Measurements from ENCODE around the gene HMCN1. TPM values are rescaled to one million over a fixed set of nuclear protein-coding genes. Genes with fewer than 3 reads are reported as not detected.

HMCN1 gene
- polyA plus RNA-seq, 1 donor, result 4.2 TPM

GRCh38 chr1:186139115-186139514 is 404.9 kb downstream of the HMCN1 start:
- DNase-seq, result no peak
- 71% methylated on average over 2 of the region's 4 CpGs for WGBS (ENCODE audit: insufficient coverage, low lambda C conversion rate)
- no peaks in the 10 kb centered on the region for H3K4me1 ChIP-seq (ENCODE audit: control insufficient read depth, insufficient read depth, low read length)
- H3K9me3 ChIP-seq (ENCODE audit: control insufficient read depth, low read depth, low read length), result no peaks in the 10 kb centered on the region
- H3K4me3 ChIP-seq (ENCODE audit: low read length), result no peak overlapping the region
- H3K27me3 ChIP-seq (ENCODE audit: control insufficient read depth, insufficient read depth, low read length), result no peaks in the 10 kb centered on the region
- H3K27ac ChIP-seq (ENCODE audit: low read length), result no peak overlapping the region
- no peaks in the 10 kb centered on the region for H3K36me3 ChIP-seq (ENCODE audit: control insufficient read depth, insufficient read depth, low read length)

DNA sequence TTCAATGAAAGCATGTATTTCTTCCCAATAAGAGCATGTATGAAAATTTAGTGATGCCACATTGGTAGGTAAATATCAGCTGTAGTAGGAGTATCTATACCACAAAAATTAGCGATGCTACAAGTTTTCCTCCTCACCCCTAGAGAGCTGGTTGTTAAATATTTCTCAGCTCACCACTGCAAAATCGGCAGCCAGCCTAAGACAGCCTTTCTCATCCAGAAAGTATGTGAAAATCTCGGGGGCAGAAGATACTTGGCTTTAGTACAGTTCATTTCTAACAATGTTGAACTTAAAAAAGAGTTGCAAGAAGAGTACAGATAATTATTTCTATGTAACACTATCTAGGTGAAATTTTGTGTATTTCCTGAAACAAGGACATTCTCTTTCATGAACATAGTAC is 405.5 kb downstream of the HMCN1 start:
- no peaks in the 10 kb centered on the region for H3K27me3 ChIP-seq (ENCODE audit: control insufficient read depth, insufficient read depth, low read length)
- no peaks in the 10 kb centered on the region for H3K36me3 ChIP-seq (ENCODE audit: control insufficient read depth, insufficient read depth, low read length)
- DNase-seq, result no peak
- no peak overlapping the region for H3K27ac ChIP-seq (ENCODE audit: low read length)
- H3K4me3 ChIP-seq (ENCODE audit: low read length), result no peak overlapping the region
- H3K4me1 ChIP-seq (ENCODE audit: control insufficient read depth, insufficient read depth, low read length), result no peaks in the 10 kb centered on the region
- WGBS (ENCODE audit: insufficient coverage, low lambda C conversion rate), result 80% methylated on average over 1 of the region's 3 CpGs
- H3K9me3 ChIP-seq (ENCODE audit: control insufficient read depth, low read depth, low read length), result no peaks in the 10 kb centered on the region

DNA sequence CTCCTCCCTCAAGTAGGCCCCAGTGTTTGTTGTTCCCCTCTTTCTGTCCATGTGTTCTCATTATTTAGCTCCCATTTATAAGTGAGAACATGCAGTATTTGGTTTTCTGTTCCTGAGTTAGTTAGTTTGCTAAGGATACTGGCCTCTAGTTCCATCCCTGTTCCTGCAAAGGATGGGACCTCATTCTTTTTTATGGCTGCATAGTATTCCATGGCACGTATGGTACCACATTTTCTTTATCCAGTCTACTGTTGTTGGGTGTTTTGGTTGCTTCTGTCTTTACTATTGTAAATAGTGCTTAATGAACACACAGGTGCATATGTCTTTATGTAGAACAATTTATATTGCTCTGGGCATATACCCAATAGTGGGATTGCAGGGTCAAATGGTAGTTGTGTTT is 408.0 kb downstream of the HMCN1 start:
- Histone ChIP-seq H3K9me3 (ENCODE audit: control insufficient read depth, low read depth, low read length) (no peaks in the 10 kb centered on the region), H3K4me3 (ENCODE audit: low read length) (no peak overlapping the region), H3K27me3 (ENCODE audit: control insufficient read depth, insufficient read depth, low read length) (no peaks in the 10 kb centered on the region), H3K36me3 (ENCODE audit: control insufficient read depth, insufficient read depth, low read length) (no peaks in the 10 kb centered on the region), H3K4me1 (ENCODE audit: control insufficient read depth, insufficient read depth, low read length) (no peaks in the 10 kb centered on the region), H3K27ac (ENCODE audit: low read length) (no peak overlapping the region)
- no peak for DNase-seq
- WGBS (ENCODE audit: insufficient coverage, low lambda C conversion rate), result no CpG with 5 or more reads among the region's 1 CpG

- no peak overlapping the region for H3K27ac ChIP-seq (ENCODE audit: low read length)
- no peak for DNase-seq
Observed at GRCh38 chr1:186142916-186143315, 408.7 kb downstream of the HMCN1 start.

DNA sequence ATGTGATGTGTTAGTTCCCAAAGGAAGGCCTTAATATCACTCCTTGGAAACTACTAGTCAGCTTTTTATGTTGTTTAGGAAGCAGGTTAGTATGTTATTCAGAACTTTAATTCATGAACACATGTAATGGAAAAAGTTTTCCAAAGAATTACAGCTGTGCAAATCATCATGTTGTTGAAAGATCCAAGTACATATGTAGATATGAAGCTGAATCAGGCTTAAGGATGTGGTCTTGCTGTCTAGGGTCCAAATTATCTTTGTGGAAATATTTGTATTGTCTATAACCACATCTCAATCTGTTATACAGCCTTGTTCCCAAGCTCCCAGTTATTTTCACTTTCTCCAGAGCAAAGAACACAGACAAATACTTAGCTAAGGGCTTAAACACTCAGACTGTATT is 409.3 kb downstream of the HMCN1 start:
- no peak overlapping the region for H3K4me3 ChIP-seq (ENCODE audit: low read length)
- no peaks in the 10 kb centered on the region for H3K9me3 ChIP-seq (ENCODE audit: control insufficient read depth, low read depth, low read length)
- no peaks in the 10 kb centered on the region for H3K27me3 ChIP-seq (ENCODE audit: control insufficient read depth, insufficient read depth, low read length)
- no peaks in the 10 kb centered on the region for H3K4me1 ChIP-seq (ENCODE audit: control insufficient read depth, insufficient read depth, low read length)
- H3K36me3 ChIP-seq (ENCODE audit: control insufficient read depth, insufficient read depth, low read length), result no peaks in the 10 kb centered on the region
- no peak for DNase-seq
- H3K27ac ChIP-seq (ENCODE audit: low read length), result no peak overlapping the region

More at GRCh38 chr1:186142916-186143315, 408.7 kb downstream of the HMCN1 start:
- Histone ChIP-seq H3K4me1 (ENCODE audit: control insufficient read depth, insufficient read depth, low read length) (no peaks in the 10 kb centered on the region), H3K4me3 (ENCODE audit: low read length) (no peak overlapping the region), H3K9me3 (ENCODE audit: control insufficient read depth, low read depth, low read length) (no peaks in the 10 kb centered on the region), H3K27me3 (ENCODE audit: control insufficient read depth, insufficient read depth, low read length) (no peaks in the 10 kb centered on the region), H3K36me3 (ENCODE audit: control insufficient read depth, insufficient read depth, low read length) (no peaks in the 10 kb centered on the region)

- Histone ChIP-seq H3K27ac (ENCODE audit: low read length) (no peak overlapping the region), H3K27me3 (ENCODE audit: control insufficient read depth, insufficient read depth, low read length) (no peaks in the 10 kb centered on the region), H3K9me3 (ENCODE audit: control insufficient read depth, low read depth, low read length) (no peaks in the 10 kb centered on the region), H3K4me3 (ENCODE audit: low read length) (no peak overlapping the region), H3K36me3 (ENCODE audit: control insufficient read depth, insufficient read depth, low read length) (no peaks in the 10 kb centered on the region), H3K4me1 (ENCODE audit: control insufficient read depth, insufficient read depth, low read length) (no peaks in the 10 kb centered on the region)
- WGBS (ENCODE audit: insufficient coverage, low lambda C conversion rate), result no CpG with 5 or more reads among the region's 5 CpGs
- DNase-seq, result no peak
Observed at GRCh38 chr1:186144505-186144904, 410.3 kb downstream of the HMCN1 start.

- no peak overlapping the region for H3K4me3 ChIP-seq (ENCODE audit: low read length)
- H3K4me1 ChIP-seq (ENCODE audit: control insufficient read depth, insufficient read depth, low read length), result no peaks in the 10 kb centered on the region
- DNase-seq, result no peak
- no peak overlapping the region for H3K27ac ChIP-seq (ENCODE audit: low read length)
- WGBS (ENCODE audit: insufficient coverage, low lambda C conversion rate), result no CpG with 5 or more reads among the region's 2 CpGs
- H3K36me3 ChIP-seq (ENCODE audit: control insufficient read depth, insufficient read depth, low read length), result no peaks in the 10 kb centered on the region
- H3K27me3 ChIP-seq (ENCODE audit: control insufficient read depth, insufficient read depth, low read length), result no peaks in the 10 kb centered on the region
- H3K9me3 ChIP-seq (ENCODE audit: control insufficient read depth, low read depth, low read length), result no peaks in the 10 kb centered on the region
Observed at GRCh38 chr1:186146974-186147373, 412.8 kb downstream of the HMCN1 start.

- Histone ChIP-seq H3K4me1 (ENCODE audit: control insufficient read depth, insufficient read depth, low read length) (no peaks in the 10 kb centered on the region), H3K36me3 (ENCODE audit: control insufficient read depth, insufficient read depth, low read length) (no peaks in the 10 kb centered on the region), H3K4me3 (ENCODE audit: low read length) (no peak overlapping the region), H3K27me3 (ENCODE audit: control insufficient read depth, insufficient read depth, low read length) (no peaks in the 10 kb centered on the region), H3K27ac (ENCODE audit: low read length) (no peak overlapping the region), H3K9me3 (ENCODE audit: control insufficient read depth, low read depth, low read length) (no peaks in the 10 kb centered on the region)
- WGBS (ENCODE audit: insufficient coverage, low lambda C conversion rate), result no CpG with 5 or more reads among the region's 2 CpGs
- DNase-seq, result no peak
Observed at GRCh38 chr1:186149591-186149990, 415.4 kb downstream of the HMCN1 start.

- Histone ChIP-seq H3K27me3 (ENCODE audit: control insufficient read depth, insufficient read depth, low read length) (no peaks in the 10 kb centered on the region), H3K36me3 (ENCODE audit: control insufficient read depth, insufficient read depth, low read length) (no peaks in the 10 kb centered on the region), H3K4me1 (ENCODE audit: control insufficient read depth, insufficient read depth, low read length) (no peaks in the 10 kb centered on the region), H3K27ac (ENCODE audit: low read length) (no peak overlapping the region), H3K9me3 (ENCODE audit: control insufficient read depth, low read depth, low read length) (no peaks in the 10 kb centered on the region), H3K4me3 (ENCODE audit: low read length) (no peak overlapping the region)
- DNase-seq, result no peak
- 78% methylated on average over 2 of the region's 3 CpGs for WGBS (ENCODE audit: insufficient coverage, low lambda C conversion rate)
Observed at GRCh38 chr1:186152227-186152619, 418.0 kb downstream of the HMCN1 start.

- WGBS (ENCODE audit: insufficient coverage, low lambda C conversion rate), result 22% methylated on average over 2 of the region's 5 CpGs
- H3K27me3 ChIP-seq (ENCODE audit: control insufficient read depth, insufficient read depth, low read length), result no peaks in the 10 kb centered on the region
- H3K4me1 ChIP-seq (ENCODE audit: control insufficient read depth, insufficient read depth, low read length), result no peaks in the 10 kb centered on the region
- no peak overlapping the region for H3K27ac ChIP-seq (ENCODE audit: low read length)
- no peaks in the 10 kb centered on the region for H3K9me3 ChIP-seq (ENCODE audit: control insufficient read depth, low read depth, low read length)
- H3K4me3 ChIP-seq (ENCODE audit: low read length), result no peak overlapping the region
- no peaks in the 10 kb centered on the region for H3K36me3 ChIP-seq (ENCODE audit: control insufficient read depth, insufficient read depth, low read length)
- no peak for DNase-seq
Observed at GRCh38 chr1:186152620-186153239, 418.5 kb downstream of the HMCN1 start.

GRCh38 chr1:186154651-186155050 is 420.5 kb downstream of the HMCN1 start:
- no peaks in the 10 kb centered on the region for H3K9me3 ChIP-seq (ENCODE audit: control insufficient read depth, low read depth, low read length)

More at GRCh38 chr1:186154651-186155050, 420.5 kb downstream of the HMCN1 start:
- H3K4me1 ChIP-seq (ENCODE audit: control insufficient read depth, insufficient read depth, low read length), result no peaks in the 10 kb centered on the region
- H3K27me3 ChIP-seq (ENCODE audit: control insufficient read depth, insufficient read depth, low read length), result no peaks in the 10 kb centered on the region
- H3K27ac ChIP-seq (ENCODE audit: low read length), result no peak overlapping the region
- DNase-seq, result no peak
- H3K36me3 ChIP-seq (ENCODE audit: control insufficient read depth, insufficient read depth, low read length), result no peaks in the 10 kb centered on the region
- no CpG with 5 or more reads among the region's 1 CpG for WGBS (ENCODE audit: insufficient coverage, low lambda C conversion rate)
- no peak overlapping the region for H3K4me3 ChIP-seq (ENCODE audit: low read length)
